CD4-positive, alpha-beta T cell treated with Interleukin-6 for 4 hours (primary cell): ENCODE results near the gene MIPOL1.
"Not testable (repeated sequence)": the region's sequence is repeated elsewhere in the genome, so short reads cannot be mapped to it uniquely, and the experiment has no call there.

Source experiments
- DNase-seq: peaks from one replicate; pipeline ENCODE4 v3.0.0-alpha.2; 2020; ENCODE audit warnings: mixed read lengths

MIPOL1 gene

GRCh38 chr14:37411079-37411735 is 213.5 kb downstream of the MIPOL1 start:
- DNase-seq = no peak

DNA sequence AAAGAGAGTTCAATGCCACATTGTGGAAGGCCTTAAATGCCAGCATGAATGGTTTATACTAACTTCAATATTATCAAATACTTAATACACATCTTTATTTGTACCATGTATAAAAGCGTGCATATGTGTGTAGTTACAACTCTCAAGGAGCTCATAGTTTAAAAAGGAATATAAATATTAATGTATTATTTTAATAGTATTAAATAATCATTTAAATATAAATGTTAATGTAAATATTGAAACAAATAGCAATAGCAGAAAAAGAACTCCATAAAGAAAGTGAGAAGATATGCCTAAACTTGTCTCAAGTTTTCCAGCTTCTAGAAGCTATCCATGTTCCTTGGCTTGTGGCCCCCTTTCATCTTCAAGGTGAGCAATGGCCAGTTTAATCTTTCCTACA is 215.3 kb downstream of the MIPOL1 start:
- DNase-seq = no peak

DNA sequence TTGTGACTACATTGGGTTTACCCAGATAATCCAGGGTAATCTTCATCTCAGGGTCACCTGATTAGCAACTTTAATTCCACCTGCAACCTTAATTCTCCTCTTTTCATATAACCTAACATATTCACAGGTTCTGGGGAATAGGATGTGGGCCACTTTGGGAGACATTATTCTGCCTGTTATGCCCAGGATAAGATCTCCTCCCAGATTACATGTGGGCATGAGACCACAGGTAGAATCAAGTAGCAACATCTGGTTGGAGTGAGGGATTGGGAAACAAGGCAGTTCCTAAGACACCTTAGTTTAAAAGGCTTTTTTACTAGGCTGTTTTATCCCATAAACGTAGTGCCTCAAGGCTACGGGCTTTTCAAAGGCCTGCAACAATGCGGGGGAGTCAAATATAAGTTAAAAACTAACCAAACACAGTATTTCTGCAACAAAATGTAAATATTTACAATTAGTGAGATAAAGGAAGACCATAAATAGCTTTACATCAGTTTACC is 215.8 kb downstream of the MIPOL1 start:
- no peak for DNase-seq

DNA sequence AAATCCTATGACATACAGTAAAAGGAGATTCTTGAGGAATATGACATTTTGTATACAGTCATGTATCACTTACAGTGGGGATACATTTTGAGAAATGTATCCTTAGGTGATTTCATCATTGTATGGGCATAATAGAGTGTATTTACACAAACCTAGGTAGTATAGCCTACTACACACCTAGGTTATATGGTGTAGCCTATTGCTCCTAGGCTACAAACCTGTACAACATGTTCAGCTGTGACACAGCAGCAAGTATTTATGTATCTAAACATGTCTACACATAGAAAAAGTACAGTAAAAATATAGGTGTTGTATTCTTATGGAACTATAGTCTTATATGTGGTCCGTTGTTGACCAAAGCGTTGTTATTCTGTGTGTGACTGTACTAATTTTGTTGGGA is 218.5 kb downstream of the MIPOL1 start:
- no peak for DNase-seq

- DNase-seq = no peak
Measured at GRCh38 chr14:37417151-37417550, 219.4 kb downstream of the MIPOL1 start.

DNA sequence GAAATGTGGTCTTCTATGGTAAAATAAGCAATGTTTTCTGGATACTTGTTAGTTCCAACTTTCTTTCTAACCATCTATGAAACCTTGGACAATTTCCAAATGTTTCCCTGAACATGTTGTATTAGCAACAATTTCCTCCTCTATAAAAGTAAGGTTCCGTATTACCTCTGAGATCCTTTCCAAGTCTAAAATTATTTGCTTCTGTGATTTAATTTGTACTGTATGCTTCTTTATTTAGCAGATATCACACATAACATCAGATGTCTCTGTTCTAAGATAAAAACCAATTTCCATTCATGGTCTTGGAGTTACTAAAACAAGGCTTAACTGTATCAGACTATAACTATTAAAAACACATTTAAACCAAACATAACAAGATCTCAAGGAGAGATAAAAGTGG is 220.1 kb downstream of the MIPOL1 start:
- DNase-seq = no peak

DNA sequence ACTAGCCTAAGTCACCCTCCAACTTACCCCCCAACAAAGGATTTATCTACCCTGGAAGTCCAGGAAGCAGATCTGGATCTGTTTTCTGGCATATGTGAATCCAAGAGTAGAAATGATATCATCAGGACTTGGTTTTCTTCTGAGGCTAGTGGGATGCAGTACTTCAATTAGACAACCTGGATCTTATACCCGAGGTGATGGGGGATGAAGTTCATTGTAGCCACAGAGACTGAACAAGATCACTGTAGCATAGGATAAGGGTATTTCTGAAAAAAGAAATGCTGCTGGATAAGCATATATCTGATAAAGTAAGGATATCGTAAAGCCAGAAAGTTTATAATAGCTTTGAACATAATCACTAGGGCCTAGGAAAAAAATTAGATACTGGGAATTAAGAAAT is 222.9 kb downstream of the MIPOL1 start:
- no peak for DNase-seq

DNA sequence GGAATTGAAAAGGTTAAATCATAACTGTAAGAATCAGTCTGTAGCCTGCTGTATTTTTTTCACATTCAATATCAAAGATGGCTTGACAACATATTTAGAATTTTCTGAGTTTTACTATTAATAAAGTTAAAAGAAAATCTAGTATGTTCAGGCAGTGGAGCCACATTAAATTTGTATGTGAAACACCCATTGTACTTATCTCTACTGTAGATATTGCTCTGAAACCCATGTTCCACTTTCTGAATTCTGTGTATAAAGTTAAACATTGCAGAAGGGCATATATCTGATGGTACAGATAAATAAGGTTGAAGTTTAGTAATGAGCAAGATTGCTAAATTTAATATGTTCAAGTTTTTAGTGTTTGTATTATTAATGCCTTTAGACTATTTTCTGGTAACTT is 224.6 kb downstream of the MIPOL1 start:
- DNase-seq = no peak

GRCh38 chr14:37422748-37423147 is 225.0 kb downstream of the MIPOL1 start:
- DNase-seq = no peak

DNA sequence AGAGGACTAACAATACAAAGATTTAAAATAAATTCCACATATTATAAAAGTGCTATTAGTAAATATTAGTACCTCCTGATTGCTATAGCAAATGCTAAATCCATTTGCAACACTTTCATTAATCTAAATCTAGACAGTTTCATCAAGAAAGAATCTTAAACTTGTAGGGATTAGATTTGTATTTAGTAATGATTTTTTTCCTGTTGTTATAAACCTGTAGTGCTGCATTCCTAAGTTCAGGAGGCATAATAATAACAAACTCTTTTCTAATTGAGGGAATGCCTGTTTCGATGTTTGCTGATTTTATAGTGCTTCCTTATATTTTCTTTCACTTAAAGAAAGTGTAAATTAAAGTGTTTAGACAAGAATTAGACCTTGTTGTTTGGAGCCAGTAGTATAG is 231.2 kb downstream of the MIPOL1 start:
- DNase-seq = no peak

GRCh38 chr14:37429618-37430017 is 231.9 kb downstream of the MIPOL1 start:
- DNase-seq = no peak

DNA sequence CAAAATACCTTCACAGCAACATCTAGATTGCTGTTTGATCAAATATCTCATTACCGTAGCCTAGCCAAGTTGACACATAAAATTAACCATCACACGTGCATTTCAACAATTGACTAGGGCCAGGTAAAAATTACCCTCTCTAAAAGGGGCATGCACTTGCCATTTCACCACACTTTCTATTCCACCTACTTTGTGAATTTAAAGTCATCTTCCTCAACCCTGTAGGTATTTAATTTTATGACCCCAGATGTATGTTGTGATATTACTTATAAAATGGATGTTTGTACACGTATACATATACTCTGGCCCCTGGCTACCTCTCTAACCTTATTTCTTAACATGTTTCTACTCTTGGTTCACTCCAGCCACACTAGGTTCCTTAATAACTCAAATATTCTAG is 237.1 kb downstream of the MIPOL1 start:
- no peak for DNase-seq

DNA sequence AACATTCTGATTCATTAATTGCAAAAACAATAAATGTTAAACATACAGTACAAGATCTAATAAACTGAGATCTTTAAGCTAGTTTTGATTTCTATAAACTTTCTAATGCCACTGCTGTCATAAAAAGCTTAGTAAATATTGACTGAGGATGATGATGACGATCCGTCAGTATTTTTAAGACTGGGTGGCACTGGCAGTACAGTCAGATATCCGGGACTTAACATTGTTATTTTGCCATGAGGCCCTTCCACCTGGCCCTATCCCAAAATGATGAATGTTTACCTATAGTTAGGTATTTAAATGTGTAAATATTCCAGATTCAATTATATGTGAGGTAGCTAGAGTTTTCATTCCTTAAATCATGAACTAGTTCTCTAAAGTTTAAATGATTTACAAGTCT is 238.8 kb downstream of the MIPOL1 start:
- DNase-seq = no peak

DNA sequence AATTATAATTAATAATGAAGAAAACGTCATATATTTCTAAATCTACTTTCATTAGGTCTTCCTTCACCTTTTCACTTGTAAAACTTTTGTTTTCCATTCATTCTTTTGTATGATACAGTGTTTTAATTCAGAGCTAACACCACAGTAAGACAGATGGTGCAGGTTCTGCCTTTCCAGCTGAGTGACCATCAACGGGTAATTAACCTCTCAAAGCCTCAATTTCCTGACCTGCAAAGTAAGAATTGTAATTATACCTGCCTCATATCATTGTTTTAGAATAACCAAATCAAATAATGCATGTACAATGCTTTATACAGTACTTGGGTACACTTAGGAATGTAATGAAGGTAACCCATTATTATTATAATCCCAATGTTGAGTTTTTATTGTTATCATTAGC is 239.8 kb downstream of the MIPOL1 start:
- DNase-seq = no peak

DNA sequence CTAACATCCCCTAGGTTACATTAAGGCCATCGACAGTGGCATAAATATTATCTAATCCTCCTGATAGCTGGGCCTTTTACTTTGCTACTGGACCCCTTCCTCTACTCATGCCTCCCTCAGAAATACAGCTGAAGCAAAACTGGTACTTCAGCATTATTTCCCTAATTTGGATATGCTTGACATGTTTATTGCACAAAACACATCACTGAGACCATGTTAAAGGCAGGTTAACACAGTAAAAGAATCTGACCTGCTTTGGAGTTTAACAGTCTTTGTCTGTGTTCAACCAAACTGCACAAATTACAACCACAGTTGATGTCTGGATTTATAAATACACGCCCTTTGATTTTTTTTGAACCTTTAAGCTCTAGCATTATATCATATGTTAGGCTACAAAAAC is 240.7 kb downstream of the MIPOL1 start:
- DNase-seq = no peak

DNA sequence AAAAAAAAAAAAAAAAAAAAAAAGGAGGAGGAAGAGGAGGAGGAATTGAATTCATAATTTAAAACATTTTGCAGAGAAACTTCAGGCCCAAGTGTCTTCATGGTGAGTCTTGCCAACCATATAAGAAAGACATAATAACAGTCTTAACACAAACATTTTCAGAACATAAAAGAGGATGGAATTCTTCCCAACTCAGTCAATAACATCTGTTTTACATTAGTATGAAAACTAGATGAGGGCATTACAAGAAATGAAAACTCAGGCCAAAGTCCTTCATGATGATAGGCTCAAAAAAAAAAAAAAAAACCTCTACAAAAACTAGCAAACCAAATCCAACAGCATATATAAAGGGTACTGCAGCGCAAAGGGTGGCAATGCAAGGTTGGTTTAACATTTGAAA is 245.7 kb downstream of the MIPOL1 start:
- no peak for DNase-seq

GRCh38 chr14:37447883-37448391 is 250.2 kb downstream of the MIPOL1 start:
- DNase-seq = no peak

DNA sequence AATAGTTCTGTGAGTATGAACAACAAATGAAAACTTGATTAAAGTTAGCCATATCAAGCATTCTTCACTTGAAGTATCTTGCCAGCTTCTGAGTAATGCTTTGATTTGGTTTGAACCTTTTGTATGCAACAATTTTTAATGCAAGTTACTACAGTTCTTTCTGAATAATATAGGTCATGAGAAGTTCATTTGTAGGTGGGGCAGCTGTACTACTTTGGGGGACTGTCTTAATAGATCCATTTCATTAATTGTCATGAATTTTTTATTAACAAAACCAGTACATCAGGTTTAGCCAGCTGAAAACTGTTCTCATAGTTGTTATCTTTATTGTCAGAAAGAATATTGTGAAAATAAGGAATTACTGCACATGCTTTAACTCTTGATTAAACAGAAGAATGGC is 254.6 kb downstream of the MIPOL1 start:
- DNase-seq = no peak

GRCh38 chr14:37453985-37454384 is 256.2 kb downstream of the MIPOL1 start:
- DNase-seq = no peak

- DNase-seq = no peak
Measured at GRCh38 chr14:37457334-37457733, 259.6 kb downstream of the MIPOL1 start.

- not testable (repeated sequence) for DNase-seq
Measured at GRCh38 chr14:37462426-37462825, 264.7 kb downstream of the MIPOL1 start.

GRCh38 chr14:37464192-37464858 is 266.6 kb downstream of the MIPOL1 start:
- DNase-seq = no peak

DNA sequence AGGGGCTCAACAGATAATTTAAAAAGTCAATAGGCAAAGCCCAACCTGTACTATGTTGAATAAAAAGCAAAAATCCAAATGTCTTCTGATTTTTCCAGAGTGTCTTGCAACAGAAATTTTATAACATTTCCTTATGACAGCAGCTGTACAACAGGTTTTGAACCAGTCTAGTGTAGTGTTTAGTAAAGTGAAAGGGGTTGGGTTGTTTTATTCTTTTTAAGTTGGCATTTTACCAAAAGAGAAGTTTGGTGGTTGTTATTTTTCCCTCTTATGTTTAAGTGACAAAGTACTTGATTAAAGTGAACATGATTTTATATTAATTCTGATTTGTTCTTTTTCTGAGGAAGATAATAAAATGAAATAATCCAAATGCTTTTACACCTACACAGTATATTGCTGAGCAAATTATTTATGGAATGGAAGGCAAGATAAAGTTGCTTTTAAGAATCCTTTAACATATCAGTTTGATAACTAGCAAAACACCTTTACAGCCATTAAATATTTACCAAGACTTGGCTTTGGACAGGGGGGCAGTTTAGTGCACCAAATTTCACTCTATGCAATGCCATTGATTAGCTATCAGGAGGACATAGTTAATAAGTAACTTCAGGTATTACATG is 268.4 kb downstream of the MIPOL1 start:
- DNase-seq = no peak

GRCh38 chr14:37466623-37467088 is 268.9 kb downstream of the MIPOL1 start:
- no peak for DNase-seq
